ENCODE measurements around the gene TRAF1.

The TRAF1 gene

GRCh38 chr9:120922404-120923195, 4.0 kb downstream of the TRAF1 start:
- DNase-seq, result no peak

GRCh38 chr9:120921661-120922181, 4.9 kb downstream of the TRAF1 start:
- DNase-seq, result no peak

GRCh38 chr9:120920806-120921178, 5.8 kb downstream of the TRAF1 start:
- DNase-seq, result no peak

- no peak for DNase-seq
Observed at GRCh38 chr9:120919843-120920805, 6.5 kb downstream of the TRAF1 start.

- DNase-seq, result no peak
Observed at GRCh38 chr9:120918931-120919842, 7.4 kb downstream of the TRAF1 start.

- DNase-seq, result no peak
Observed at GRCh38 chr9:120917929-120918762, 8.4 kb downstream of the TRAF1 start.

GRCh38 chr9:120916991-120917880, 9.4 kb downstream of the TRAF1 start:
- DNase-seq, result no peak

GRCh38 chr9:120916588-120916987, 10.0 kb downstream of the TRAF1 start:
- DNase-seq, result no peak

GRCh38 chr9:120915854-120916470, 10.6 kb downstream of the TRAF1 start:
- DNase-seq, result no peak

GRCh38 chr9:120914953-120915352, 11.6 kb downstream of the TRAF1 start:
- no peak for DNase-seq

GRCh38 chr9:120914396-120914795, 12.2 kb downstream of the TRAF1 start:
- no peak for DNase-seq

- no peak for DNase-seq
Observed at GRCh38 chr9:120913647-120914264, 12.8 kb downstream of the TRAF1 start.

- DNase-seq, result no peak
Observed at GRCh38 chr9:120912958-120913646, 13.5 kb downstream of the TRAF1 start.

- DNase-seq, result no peak
Observed at GRCh38 chr9:120911295-120911837, 15.2 kb downstream of the TRAF1 start.

- DNase-seq, result no peak
Observed at GRCh38 chr9:120910643-120911042, 16.0 kb downstream of the TRAF1 start.

GRCh38 chr9:120909904-120910303, 16.7 kb downstream of the TRAF1 start:
- no peak for DNase-seq

- no peak for DNase-seq
Observed at GRCh38 chr9:120905315-120906164, 21.1 kb downstream of the TRAF1 start.

GRCh38 chr9:120904978-120905301, 21.7 kb downstream of the TRAF1 start:
- no peak for DNase-seq
